Measurements from ENCODE around the gene COX5A.

COX5A gene

GRCh38 chr15:74870436-74871215 lies 67.2 kb downstream of the COX5A start:
- DNase-seq (ENCODE audit: low spot score), result no peak
